ENCODE data around the gene DENND1B. TPM values are rescaled to one million over a fixed set of nuclear protein-coding genes. Genes with fewer than 3 reads are reported as not detected.

Gene DENND1B
- total RNA-seq, 1 experiment from 2014 or later = 6.3 TPM

DNA sequence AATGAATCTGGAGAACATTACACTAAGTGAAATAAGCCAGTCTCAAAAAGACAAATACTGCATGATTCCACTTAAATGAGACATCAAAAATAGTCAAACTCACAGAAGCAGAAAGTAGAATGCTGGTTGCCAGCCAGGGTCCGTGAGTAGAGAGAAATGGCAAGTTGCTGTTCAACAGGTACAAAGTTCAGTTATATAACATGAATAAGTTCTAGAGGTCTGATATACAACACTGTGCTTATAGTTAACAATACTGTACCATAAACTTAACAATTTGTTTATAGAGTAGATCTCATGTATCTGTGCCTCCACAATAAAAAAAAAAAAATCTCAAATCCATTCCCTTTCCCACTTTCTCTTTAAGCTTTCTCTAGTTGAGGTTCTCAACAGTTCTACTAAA, 83.5 kb downstream of the DENND1B start:
- no peak overlapping the region for H4K5ac ChIP-seq (ENCODE audit: insufficient read length, low read depth, low read length)
- H3K4me2 ChIP-seq (ENCODE audit: insufficient read depth, insufficient read length, low read length) = no peak overlapping the region
- H3K36me3 Mint-ChIP-seq (ENCODE audit: insufficient read depth in 1 of 3, low read depth in 3 of 3) = peaks cover 10 to 15% (median 11%) of the 10 kb centered on the region in 3 experiments
- no peak overlapping the region for H2BK15ac ChIP-seq (ENCODE audit: low read depth, low read length)
- TF ChIP-seq, protein P1, sequence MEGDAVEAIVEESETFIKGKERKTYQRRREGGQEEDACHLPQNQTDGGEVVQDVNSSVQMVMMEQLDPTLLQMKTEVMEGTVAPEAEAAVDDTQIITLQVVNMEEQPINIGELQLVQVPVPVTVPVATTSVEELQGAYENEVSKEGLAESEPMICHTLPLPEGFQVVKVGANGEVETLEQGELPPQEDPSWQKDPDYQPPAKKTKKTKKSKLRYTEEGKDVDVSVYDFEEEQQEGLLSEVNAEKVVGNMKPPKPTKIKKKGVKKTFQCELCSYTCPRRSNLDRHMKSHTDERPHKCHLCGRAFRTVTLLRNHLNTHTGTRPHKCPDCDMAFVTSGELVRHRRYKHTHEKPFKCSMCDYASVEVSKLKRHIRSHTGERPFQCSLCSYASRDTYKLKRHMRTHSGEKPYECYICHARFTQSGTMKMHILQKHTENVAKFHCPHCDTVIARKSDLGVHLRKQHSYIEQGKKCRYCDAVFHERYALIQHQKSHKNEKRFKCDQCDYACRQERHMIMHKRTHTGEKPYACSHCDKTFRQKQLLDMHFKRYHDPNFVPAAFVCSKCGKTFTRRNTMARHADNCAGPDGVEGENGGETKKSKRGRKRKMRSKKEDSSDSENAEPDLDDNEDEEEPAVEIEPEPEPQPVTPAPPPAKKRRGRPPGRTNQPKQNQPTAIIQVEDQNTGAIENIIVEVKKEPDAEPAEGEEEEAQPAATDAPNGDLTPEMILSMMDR (conservative IDR thresholded peaks at IDR 0.05) = no peak
- no peak overlapping the region for H3K23ac ChIP-seq (ENCODE audit: insufficient read length, low read depth, low read length)
- H2BK5ac ChIP-seq (ENCODE audit: insufficient read length, low read length) = no peak overlapping the region
- H2AK5ac ChIP-seq (ENCODE audit: insufficient read length, low read length) = no peak overlapping the region
- no peak overlapping the region for H3K9ac ChIP-seq (ENCODE audit: extremely low read depth, insufficient read length, low read length)
- H4K91ac ChIP-seq (ENCODE audit: insufficient read length, low read depth, low read length) = no peak overlapping the region
- H3K14ac ChIP-seq (ENCODE audit: insufficient read depth, low read length) = no peak overlapping the region
- H2BK12ac ChIP-seq (ENCODE audit: insufficient read length, low read depth, low read length) = no peak overlapping the region
- H3K79me1 ChIP-seq (ENCODE audit: insufficient read depth, low read depth, low read length, poor library complexity, severe bottlenecking) = no peaks in the 10 kb centered on the region
- no CpG with 5 or more reads among the region's 1 CpG for WGBS (ENCODE audit: extremely low coverage, insufficient read length, low lambda C conversion rate)
- H2AFZ ChIP-seq (ENCODE audit: low read length) = no peak overlapping the region
- no peaks in the 10 kb centered on the region for H3K9me3 ChIP-seq (ENCODE audit: control insufficient read depth, low read depth, low read length)
- no peak overlapping the region; a peak in 1 of 7 replicates for H3K27ac Mint-ChIP-seq
- H3K27me3 ChIP-seq (ENCODE audit: insufficient read depth, low read length) = no peaks in the 10 kb centered on the region
- no peak for DNase-seq
- H3K23me2 ChIP-seq (ENCODE audit: insufficient read length, low read depth, low read length, poor library complexity, severe bottlenecking) = no peaks in the 10 kb centered on the region
- no peaks in the 10 kb centered on the region for H4K20me1 ChIP-seq (ENCODE audit: control insufficient read depth, insufficient read depth, insufficient read length)
- peaks cover 11 to 13% of the 10 kb centered on the region in 2 experiments for H3K9me3 Mint-ChIP-seq
- no peak overlapping the region for H3K4ac ChIP-seq (ENCODE audit: low read depth, low read length)
- H2BK120ac ChIP-seq (ENCODE audit: low read depth, low read length, poor library complexity, severe bottlenecking) = no peak overlapping the region
- no peak overlapping the region for H3T11ph ChIP-seq (ENCODE audit: low read length)
- H3K4me1 Mint-ChIP-seq = peaks cover 4 to 6% of the 10 kb centered on the region in 2 experiments
- H3K4me3 Mint-ChIP-seq = no peak overlapping the region
- no peaks in the 10 kb centered on the region for H3K27me3 Mint-ChIP-seq (ENCODE audit: low read depth)
- no peaks in the 10 kb centered on the region for H3K79me2 ChIP-seq (ENCODE audit: insufficient read depth, low read length)
- H3K4me1 ChIP-seq (ENCODE audit: insufficient read depth, low read length) = no peaks in the 10 kb centered on the region
- no peak overlapping the region for H3K56ac ChIP-seq (ENCODE audit: insufficient read length, low read depth, low read length)
- no peak overlapping the region for H3K27ac ChIP-seq (ENCODE audit: insufficient read length, low read depth, low read length)
- no peak overlapping the region for H2BK20ac ChIP-seq (ENCODE audit: low read depth, low read length, poor library complexity, severe bottlenecking)
- no peak overlapping the region for H4K8ac ChIP-seq (replicated peaks; ENCODE audit: insufficient read length, low read depth, low read length)
- H3K18ac ChIP-seq (ENCODE audit: insufficient read length, low read depth, low read length) = no peak overlapping the region
